Measurements from ENCODE around the gene HRH1. TPM values are rescaled to one million over a fixed set of nuclear protein-coding genes. Genes with fewer than 3 reads are reported as not detected.
A peak's percentile ranks its signal among the peaks of the same experiment; 100 is the strongest.

HRH1 gene
- polyA plus RNA-seq, 1 donor (not counting 4 experiments of a cell fraction or from before 2014, with no cell fraction given) = 13.9 TPM

DNA sequence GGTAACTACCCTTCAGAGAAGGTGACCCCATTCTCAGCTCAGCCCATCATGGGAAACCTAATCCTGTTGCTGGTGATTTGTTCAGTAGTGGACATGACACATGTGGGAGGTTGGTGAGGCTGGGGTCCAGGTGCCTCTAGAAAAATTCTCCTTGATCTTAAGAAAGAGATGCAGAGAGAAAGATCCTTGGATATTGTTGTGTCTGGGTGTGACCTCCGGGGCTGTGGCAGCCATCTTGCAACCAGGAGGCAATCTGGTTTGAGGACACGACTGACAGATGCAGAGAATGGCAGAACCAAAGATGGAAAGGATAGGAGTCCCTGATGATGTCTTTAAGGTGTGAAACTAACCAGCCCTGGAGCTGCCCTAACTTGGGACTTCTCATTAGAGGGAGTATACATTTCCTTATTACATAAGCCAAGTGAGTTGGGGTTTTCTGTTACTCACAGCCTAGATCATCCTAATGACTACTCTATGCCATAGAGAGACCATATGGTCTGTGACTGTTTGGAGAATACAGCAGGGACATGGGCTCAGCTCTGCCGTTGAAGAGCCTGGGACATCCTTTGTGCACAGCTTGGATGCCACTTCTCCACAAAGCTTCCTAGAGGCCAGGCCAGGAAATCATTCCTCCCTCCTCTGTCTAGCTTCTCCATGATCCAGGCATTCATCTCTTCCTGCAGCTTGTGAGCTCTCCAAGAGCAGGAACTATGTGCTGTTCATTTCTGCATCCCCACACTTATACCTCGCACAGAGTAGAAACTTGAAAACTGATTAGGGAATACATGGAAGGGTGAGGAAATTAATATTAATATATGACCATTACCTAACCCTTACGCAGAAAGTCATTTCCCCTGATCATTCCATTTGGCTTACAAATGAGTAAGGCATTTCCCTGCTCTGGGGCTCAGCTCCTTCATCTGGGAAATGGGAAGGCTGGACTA, 45.9 kb downstream of the HRH1 start:
- H4K20me1 ChIP-seq (ENCODE audit: control insufficient read depth, extremely low read depth, insufficient read depth, low read length) = no peaks in the 10 kb centered on the region
- H3K4me3 ChIP-seq (ENCODE audit: control insufficient read depth in 2 of 3, extremely low read depth in 1 of 3, insufficient read depth in 2 of 3, low read depth in 1 of 3, low read length in 3 of 3) = no peak overlapping the region
- DNase-seq (ENCODE audit: low read depth, low spot score) (no peak), FAIRE-seq (no peak)
- no peaks in the 10 kb centered on the region for H3K9me3 ChIP-seq (ENCODE audit: control insufficient read depth, low read depth, low read length)
- H3K79me2 ChIP-seq (ENCODE audit: control insufficient read depth, insufficient read depth, low read length) = peaks cover 2% of the 10 kb centered on the region
- no peak for TF ChIP-seq EZH2 (IDR thresholded peaks at IDR 0.05; ENCODE audit: low read length)
- TF ChIP-seq, protein P1, sequence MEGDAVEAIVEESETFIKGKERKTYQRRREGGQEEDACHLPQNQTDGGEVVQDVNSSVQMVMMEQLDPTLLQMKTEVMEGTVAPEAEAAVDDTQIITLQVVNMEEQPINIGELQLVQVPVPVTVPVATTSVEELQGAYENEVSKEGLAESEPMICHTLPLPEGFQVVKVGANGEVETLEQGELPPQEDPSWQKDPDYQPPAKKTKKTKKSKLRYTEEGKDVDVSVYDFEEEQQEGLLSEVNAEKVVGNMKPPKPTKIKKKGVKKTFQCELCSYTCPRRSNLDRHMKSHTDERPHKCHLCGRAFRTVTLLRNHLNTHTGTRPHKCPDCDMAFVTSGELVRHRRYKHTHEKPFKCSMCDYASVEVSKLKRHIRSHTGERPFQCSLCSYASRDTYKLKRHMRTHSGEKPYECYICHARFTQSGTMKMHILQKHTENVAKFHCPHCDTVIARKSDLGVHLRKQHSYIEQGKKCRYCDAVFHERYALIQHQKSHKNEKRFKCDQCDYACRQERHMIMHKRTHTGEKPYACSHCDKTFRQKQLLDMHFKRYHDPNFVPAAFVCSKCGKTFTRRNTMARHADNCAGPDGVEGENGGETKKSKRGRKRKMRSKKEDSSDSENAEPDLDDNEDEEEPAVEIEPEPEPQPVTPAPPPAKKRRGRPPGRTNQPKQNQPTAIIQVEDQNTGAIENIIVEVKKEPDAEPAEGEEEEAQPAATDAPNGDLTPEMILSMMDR (optimal IDR thresholded peaks at IDR 0.05 in 1 of 3, IDR thresholded peaks at IDR 0.05 in 1 of 3, conservative IDR thresholded peaks at IDR 0.05 in 1 of 3; ENCODE audit: extremely low read depth in 1 of 3, insufficient read depth in 2 of 3, low read length in 3 of 3) = no peak
- dilution Hi-C loops (cut with MboI; ENCODE audit: extremely low pct_ligation_motif_present, low sequenced_read_pairs) = loop anchor here (10.0 kb wide), 2 partner anchors 145 to 235 kb away; no protein-coding TSS in a partner anchor
- no peak overlapping the region for H2AFZ ChIP-seq (ENCODE audit: control insufficient read depth, low read length)
- no peaks in the 10 kb centered on the region for H3K27me3 ChIP-seq (ENCODE audit: control insufficient read depth, extremely low read depth, insufficient read depth, low read length)
- H3K9me1 ChIP-seq (ENCODE audit: control insufficient read depth, extremely low read depth, insufficient read depth, low read length) = peaks cover 4% of the 10 kb centered on the region
- no peak overlapping the region for H3K9ac ChIP-seq (ENCODE audit: control insufficient read depth, extremely low read depth, insufficient read depth, low read length)
- peaks cover 0 to 1% of the 10 kb centered on the region in 2 experiments for H3K36me3 ChIP-seq (ENCODE audit: control insufficient read depth in 2 of 2, extremely low read depth in 1 of 2, insufficient read depth in 2 of 2, low read length in 2 of 2)
- H3K27ac ChIP-seq (ENCODE audit: control insufficient read depth, insufficient read depth, low read length) = peak overlapping the region; percentile 36
- H3K4me1 ChIP-seq (ENCODE audit: control insufficient read depth, extremely low read depth, insufficient read depth, low read length) = peaks cover 49% of the 10 kb centered on the region
- no peak overlapping the region for H3K4me2 ChIP-seq (ENCODE audit: control insufficient read depth, extremely low read depth, insufficient read depth, low read depth, low read length)

DNA sequence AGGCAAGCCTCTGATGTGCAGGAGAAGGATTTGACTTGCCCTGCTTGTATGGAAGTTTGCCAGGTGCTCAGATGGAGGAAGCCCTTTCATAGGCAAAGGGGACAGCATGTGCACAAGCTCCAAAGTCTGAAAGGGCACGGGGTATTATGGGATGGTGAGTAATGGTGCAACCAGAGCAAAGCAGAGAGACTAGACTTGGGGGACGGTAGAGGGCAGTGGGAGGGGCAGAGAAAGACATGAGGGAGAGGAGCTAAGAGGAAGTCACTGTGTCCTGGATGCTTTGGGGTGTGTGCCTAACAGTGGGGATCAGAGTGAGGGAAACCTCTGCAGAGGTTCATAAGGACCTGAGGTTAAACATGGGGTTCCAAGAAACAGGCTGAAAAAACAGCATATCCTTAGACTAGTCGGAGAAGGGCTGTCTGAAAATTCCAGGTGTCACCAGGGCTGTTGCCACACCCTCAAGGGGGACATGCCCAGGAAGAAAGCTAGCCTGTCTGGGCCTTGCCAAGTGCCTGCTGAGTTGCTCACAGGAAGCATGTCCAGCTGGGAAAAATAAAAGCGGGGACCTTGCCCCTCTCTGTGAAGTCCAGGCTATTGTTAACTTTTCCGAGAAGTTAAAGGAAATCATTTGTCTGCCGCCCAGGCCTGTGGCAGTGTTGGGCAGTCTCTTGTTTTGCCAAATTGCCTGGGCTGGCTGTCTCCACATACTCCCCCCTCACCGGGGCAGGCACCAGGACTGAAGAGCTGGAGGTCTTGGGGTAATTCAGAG, 47.1 kb downstream of the HRH1 start:
- peak overlapping the region; percentile 62 for H3K27ac ChIP-seq (ENCODE audit: control insufficient read depth, insufficient read depth, low read length)
- DNase-seq (ENCODE audit: low read depth, low spot score) (no peak), FAIRE-seq (peak; percentile 62)
- no peaks in the 10 kb centered on the region for H4K20me1 ChIP-seq (ENCODE audit: control insufficient read depth, extremely low read depth, insufficient read depth, low read length)
- H3K4me1 ChIP-seq (ENCODE audit: control insufficient read depth, extremely low read depth, insufficient read depth, low read length) = peaks cover 36% of the 10 kb centered on the region
- H3K9me1 ChIP-seq (ENCODE audit: control insufficient read depth, extremely low read depth, insufficient read depth, low read length) = no peaks in the 10 kb centered on the region
- H3K4me3 ChIP-seq (ENCODE audit: control insufficient read depth in 2 of 3, extremely low read depth in 1 of 3, insufficient read depth in 2 of 3, low read depth in 1 of 3, low read length in 3 of 3) = peak overlapping the region in 1 of 3 experiments; percentile 17
- no peaks in the 10 kb centered on the region for H3K9me3 ChIP-seq (ENCODE audit: control insufficient read depth, low read depth, low read length)
- H3K79me2 ChIP-seq (ENCODE audit: control insufficient read depth, insufficient read depth, low read length) = no peaks in the 10 kb centered on the region
- no peak for TF ChIP-seq EZH2 (IDR thresholded peaks at IDR 0.05; ENCODE audit: low read length)
- TF ChIP-seq, protein P1 (optimal IDR thresholded peaks at IDR 0.05 in 1 of 3, IDR thresholded peaks at IDR 0.05 in 1 of 3, conservative IDR thresholded peaks at IDR 0.05 in 1 of 3; ENCODE audit: extremely low read depth in 1 of 3, insufficient read depth in 2 of 3, low read length in 3 of 3) = no peak
- peaks cover 0 to 3% of the 10 kb centered on the region in 2 experiments for H3K36me3 ChIP-seq (ENCODE audit: control insufficient read depth in 2 of 2, extremely low read depth in 1 of 2, insufficient read depth in 2 of 2, low read length in 2 of 2)
- peak overlapping the region; percentile 21 for H2AFZ ChIP-seq (ENCODE audit: control insufficient read depth, low read length)
- no peaks in the 10 kb centered on the region for H3K27me3 ChIP-seq (ENCODE audit: control insufficient read depth, extremely low read depth, insufficient read depth, low read length)
- H3K9ac ChIP-seq (ENCODE audit: control insufficient read depth, extremely low read depth, insufficient read depth, low read length) = peak overlapping the region; percentile 11
- dilution Hi-C loops (cut with MboI; ENCODE audit: extremely low pct_ligation_motif_present, low sequenced_read_pairs) = loop anchor here (10.0 kb wide), 2 partner anchors 147 to 237 kb away; no protein-coding TSS in a partner anchor
- H3K4me2 ChIP-seq (ENCODE audit: control insufficient read depth, extremely low read depth, insufficient read depth, low read depth, low read length) = peak overlapping the region; percentile 57

Measured in keratinocyte (primary cell).